ENCODE measurements around the gene RAB20.

The RAB20 gene

DNA sequence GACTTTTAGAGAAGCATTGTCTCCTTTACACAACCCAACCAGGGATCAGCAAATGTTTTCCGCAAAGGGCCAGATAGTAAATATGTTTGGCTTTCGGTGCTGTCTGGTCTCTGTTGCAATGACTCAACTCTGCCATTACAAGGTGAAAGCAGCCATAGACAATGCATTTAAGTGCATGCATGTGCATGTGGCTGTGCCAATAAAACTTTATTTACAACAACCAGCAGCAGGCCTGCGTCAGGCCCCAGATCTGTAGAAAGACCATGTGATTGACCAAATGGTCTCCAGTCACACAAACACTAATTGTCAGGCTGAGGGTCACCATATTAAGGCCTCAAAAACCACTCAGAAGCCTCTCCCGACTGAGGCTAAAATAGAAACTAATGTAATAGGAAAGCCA lies 8.1 kb downstream of the RAB20 start:
- Histone ChIP-seq H3K27ac (replicated peaks) (no peak overlapping the region), H3K4me3 (replicated peaks; ENCODE audit: insufficient read depth, low read length) (no peak overlapping the region), H3K27me3 (ENCODE audit: insufficient read depth, poor library complexity, severe bottlenecking) (no peaks in the 10 kb centered on the region)
- no peak for DNase-seq (ENCODE audit: low read depth in 1 of 2, low spot score in 1 of 2)
- no peak for TF ChIP-seq SPI1 (IDR thresholded peaks at IDR 0.05; ENCODE audit: borderline replicate concordance, low read depth)
- TF ChIP-seq, protein P1, sequence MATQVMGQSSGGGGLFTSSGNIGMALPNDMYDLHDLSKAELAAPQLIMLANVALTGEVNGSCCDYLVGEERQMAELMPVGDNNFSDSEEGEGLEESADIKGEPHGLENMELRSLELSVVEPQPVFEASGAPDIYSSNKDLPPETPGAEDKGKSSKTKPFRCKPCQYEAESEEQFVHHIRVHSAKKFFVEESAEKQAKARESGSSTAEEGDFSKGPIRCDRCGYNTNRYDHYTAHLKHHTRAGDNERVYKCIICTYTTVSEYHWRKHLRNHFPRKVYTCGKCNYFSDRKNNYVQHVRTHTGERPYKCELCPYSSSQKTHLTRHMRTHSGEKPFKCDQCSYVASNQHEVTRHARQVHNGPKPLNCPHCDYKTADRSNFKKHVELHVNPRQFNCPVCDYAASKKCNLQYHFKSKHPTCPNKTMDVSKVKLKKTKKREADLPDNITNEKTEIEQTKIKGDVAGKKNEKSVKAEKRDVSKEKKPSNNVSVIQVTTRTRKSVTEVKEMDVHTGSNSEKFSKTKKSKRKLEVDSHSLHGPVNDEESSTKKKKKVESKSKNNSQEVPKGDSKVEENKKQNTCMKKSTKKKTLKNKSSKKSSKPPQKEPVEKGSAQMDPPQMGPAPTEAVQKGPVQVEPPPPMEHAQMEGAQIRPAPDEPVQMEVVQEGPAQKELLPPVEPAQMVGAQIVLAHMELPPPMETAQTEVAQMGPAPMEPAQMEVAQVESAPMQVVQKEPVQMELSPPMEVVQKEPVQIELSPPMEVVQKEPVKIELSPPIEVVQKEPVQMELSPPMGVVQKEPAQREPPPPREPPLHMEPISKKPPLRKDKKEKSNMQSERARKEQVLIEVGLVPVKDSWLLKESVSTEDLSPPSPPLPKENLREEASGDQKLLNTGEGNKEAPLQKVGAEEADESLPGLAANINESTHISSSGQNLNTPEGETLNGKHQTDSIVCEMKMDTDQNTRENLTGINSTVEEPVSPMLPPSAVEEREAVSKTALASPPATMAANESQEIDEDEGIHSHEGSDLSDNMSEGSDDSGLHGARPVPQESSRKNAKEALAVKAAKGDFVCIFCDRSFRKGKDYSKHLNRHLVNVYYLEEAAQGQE (IDR thresholded peaks at IDR 0.05; ENCODE audit: insufficient replicate concordance, low read depth): no peak
- no peak for TF ChIP-seq POLR2AphosphoS5 (IDR thresholded peaks at IDR 0.05; ENCODE audit: low read depth)
- no peak for TF ChIP-seq GABPA (IDR thresholded peaks at IDR 0.05; ENCODE audit: low read depth)
- TF ChIP-seq, protein P2, sequence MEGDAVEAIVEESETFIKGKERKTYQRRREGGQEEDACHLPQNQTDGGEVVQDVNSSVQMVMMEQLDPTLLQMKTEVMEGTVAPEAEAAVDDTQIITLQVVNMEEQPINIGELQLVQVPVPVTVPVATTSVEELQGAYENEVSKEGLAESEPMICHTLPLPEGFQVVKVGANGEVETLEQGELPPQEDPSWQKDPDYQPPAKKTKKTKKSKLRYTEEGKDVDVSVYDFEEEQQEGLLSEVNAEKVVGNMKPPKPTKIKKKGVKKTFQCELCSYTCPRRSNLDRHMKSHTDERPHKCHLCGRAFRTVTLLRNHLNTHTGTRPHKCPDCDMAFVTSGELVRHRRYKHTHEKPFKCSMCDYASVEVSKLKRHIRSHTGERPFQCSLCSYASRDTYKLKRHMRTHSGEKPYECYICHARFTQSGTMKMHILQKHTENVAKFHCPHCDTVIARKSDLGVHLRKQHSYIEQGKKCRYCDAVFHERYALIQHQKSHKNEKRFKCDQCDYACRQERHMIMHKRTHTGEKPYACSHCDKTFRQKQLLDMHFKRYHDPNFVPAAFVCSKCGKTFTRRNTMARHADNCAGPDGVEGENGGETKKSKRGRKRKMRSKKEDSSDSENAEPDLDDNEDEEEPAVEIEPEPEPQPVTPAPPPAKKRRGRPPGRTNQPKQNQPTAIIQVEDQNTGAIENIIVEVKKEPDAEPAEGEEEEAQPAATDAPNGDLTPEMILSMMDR (IDR thresholded peaks at IDR 0.05; ENCODE audit: insufficient read depth, low read length): no peak

DNA sequence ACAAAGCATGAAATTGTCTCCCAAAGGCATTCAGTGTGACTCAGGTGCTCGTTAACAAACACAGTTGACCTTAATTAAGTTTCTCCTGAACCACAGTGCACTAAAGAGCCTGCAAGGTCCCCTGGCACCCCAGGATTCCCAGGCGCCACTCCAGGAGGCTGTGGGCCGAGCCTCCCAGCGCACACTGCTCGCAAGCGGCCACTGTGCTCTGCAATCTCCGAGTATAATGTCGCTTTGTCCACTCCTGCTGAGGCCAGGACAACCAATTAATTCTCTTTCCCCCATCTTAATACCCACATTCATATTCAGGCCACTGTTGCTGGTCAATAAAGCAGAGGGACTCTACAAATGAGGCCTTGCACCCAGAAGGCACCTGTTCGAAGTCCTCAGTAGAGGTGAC lies 8.8 kb downstream of the RAB20 start:
- DNase-seq (ENCODE audit: low read depth in 1 of 2, low spot score in 1 of 2): no peak
- no peak overlapping the region for H3K27ac ChIP-seq (replicated peaks)
- no peaks in the 10 kb centered on the region for H3K27me3 ChIP-seq (ENCODE audit: insufficient read depth, poor library complexity, severe bottlenecking)
- TF ChIP-seq SPI1 (IDR thresholded peaks at IDR 0.05; ENCODE audit: borderline replicate concordance, low read depth) (no peak), POLR2AphosphoS5 (IDR thresholded peaks at IDR 0.05; ENCODE audit: low read depth) (no peak), GABPA (IDR thresholded peaks at IDR 0.05; ENCODE audit: low read depth) (no peak)
- TF ChIP-seq, protein P1 (IDR thresholded peaks at IDR 0.05; ENCODE audit: insufficient replicate concordance, low read depth): no peak
- TF ChIP-seq, protein P2 (IDR thresholded peaks at IDR 0.05; ENCODE audit: insufficient read depth, low read length): no peak
- no peak overlapping the region for H3K4me3 ChIP-seq (replicated peaks; ENCODE audit: insufficient read depth, low read length)

DNA sequence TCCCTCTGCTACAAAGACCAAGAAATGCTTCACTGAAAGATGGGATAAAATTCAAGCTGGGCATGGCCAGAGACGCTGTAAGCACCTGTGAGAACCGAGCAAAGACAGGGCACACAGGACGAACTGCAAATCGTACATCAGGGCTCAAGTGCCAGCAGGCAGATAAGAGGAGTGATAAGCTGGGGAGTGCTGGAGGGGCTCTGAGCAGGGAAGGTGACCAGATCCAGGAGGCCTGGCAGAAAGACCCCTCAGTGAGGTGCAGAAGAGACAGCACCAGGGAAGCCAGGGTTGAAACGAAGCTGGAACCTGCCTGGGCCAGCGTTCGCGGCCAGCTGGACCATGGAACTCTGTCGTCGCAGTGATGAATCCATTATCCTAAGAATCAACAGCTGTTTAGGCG lies 10.2 kb downstream of the RAB20 start:
- Histone ChIP-seq H3K4me3 (replicated peaks; ENCODE audit: insufficient read depth, low read length) (no peak overlapping the region), H3K27ac (replicated peaks) (no peak overlapping the region), H3K27me3 (ENCODE audit: insufficient read depth, poor library complexity, severe bottlenecking) (no peaks in the 10 kb centered on the region)
- TF ChIP-seq POLR2AphosphoS5 (IDR thresholded peaks at IDR 0.05; ENCODE audit: low read depth) (no peak), GABPA (IDR thresholded peaks at IDR 0.05; ENCODE audit: low read depth) (no peak), SPI1 (IDR thresholded peaks at IDR 0.05; ENCODE audit: borderline replicate concordance, low read depth) (no peak)
- TF ChIP-seq, protein P2 (IDR thresholded peaks at IDR 0.05; ENCODE audit: insufficient read depth, low read length): no peak
- TF ChIP-seq, protein P1 (IDR thresholded peaks at IDR 0.05; ENCODE audit: insufficient replicate concordance, low read depth): no peak
- no peak for DNase-seq (ENCODE audit: low read depth in 1 of 2, low spot score in 1 of 2)
